Tibial nerve (tissue), 4 donors: Measurements from ENCODE around the gene GPR22. TPM values are rescaled to one million over a fixed set of nuclear protein-coding genes. Genes with fewer than 3 reads are reported as not detected.

ENCODE experiments used
- DNase-seq, 2 donors: peaks; one replicate each; pipeline ENCODE4 v3.0.0-alpha.2; 2019; ENCODE audit warnings: low spot score in 2 of 2
- H3K27ac ChIP-seq, 4 donors: fragments of 200-600 bp; sonication (generic) in 3 of 4; one replicate each; pipeline ENCODE4 v1.5.1; 2017 to 2019; ENCODE audit warnings: mild to moderate bottlenecking in 1 of 4
- H3K27me3 ChIP-seq, 2 donors: fragments of 200-600 bp; sonication (generic) in 1 of 2; one replicate each; pipeline versions ENCODE4 v1.5.1 to v1.6.0; 2017 to 2019
- H3K36me3 ChIP-seq, 3 donors: fragments of 200-600 bp; sonication (generic); one replicate each; pipeline ENCODE4 v1.5.1; 2018 to 2019
- H3K4me1 ChIP-seq, 4 donors: fragments of 200-600 bp; sonication (generic) in 3 of 4; one replicate each; pipeline ENCODE4 v1.5.1; 2017 to 2019
- H3K4me3 ChIP-seq, 4 donors: fragments of 200-600 bp; sonication (generic) in 3 of 4; one replicate each; pipeline ENCODE4 v1.5.1; 2017 to 2019; ENCODE audit warnings: mild to moderate bottlenecking in 1 of 4, moderate library complexity in 1 of 4
- H3K9me3 ChIP-seq, 4 donors: fragments of 200-600 bp; sonication (generic) in 3 of 4; one replicate each; pipeline ENCODE4 v1.5.1; 2017 to 2019
- EP300 ChIP-seq, 2 donors: sonication (generic); formaldehyde crosslinking; IDR thresholded peaks; one replicate each; pipeline ENCODE4 v1.6.1; 2017; ENCODE audit warnings: antibody characterized with exemption in 2 of 2, mild to moderate bottlenecking in 1 of 2
- POLR2A ChIP-seq, 2 donors: fragments of 450-650 bp; IDR thresholded peaks; one replicate each; pipeline ENCODE4 v1.6.1; 2017; ENCODE audit warnings: antibody characterized with exemption in 2 of 2, mild to moderate bottlenecking in 2 of 2, moderate library complexity in 2 of 2
- WGBS, 2 donors: methylation state at CpG; one replicate each; pipeline ENCODE4 v1.1.5; 2018; 5-methylcytosine and 5-hydroxymethylcytosine counted together
- total RNA-seq, 4 donors: library from RNA; depleted of rRNA; stranded (reverse); fragments of >200 nt; gene quantifications; one replicate each; pipeline ENCODE4 v1.1.0, GENCODE V29; 2016
- TF ChIP-seq, protein P1 (sequence below), 5 experiments: fragments of 200-600 bp in 3 of 5; fragments of 450-650 bp in 2 of 5; sonication (generic) in 3 of 5; IDR thresholded peaks; one replicate each; pipeline ENCODE4 v1.5.1; 2016 to 2019; ENCODE audit warnings: antibody characterized with exemption in 5 of 5, mild to moderate bottlenecking in 3 of 5, moderate library complexity in 2 of 5

Gene GPR22
- total RNA-seq, 4 donors from 2014 or later, result not detected

DNA sequence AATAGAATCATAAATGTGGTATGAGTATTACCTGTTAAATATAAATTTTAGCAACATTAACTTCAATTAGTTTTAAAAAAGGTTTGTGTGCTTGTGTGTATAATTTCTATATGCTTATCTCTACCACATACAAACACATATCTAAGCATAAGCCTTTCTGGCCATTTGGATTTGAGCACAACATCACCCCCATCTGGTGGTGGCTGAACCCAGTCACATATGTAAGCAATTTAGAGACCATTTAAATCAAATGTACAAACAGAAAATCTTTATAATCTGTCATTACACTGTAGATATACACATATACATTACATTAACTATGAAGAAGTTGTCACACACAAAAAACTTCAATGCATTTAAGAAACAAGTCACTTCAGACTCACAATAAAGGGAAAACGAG, 31.7 kb downstream of the GPR22 start:
- no peak for DNase-seq
- H3K4me3 ChIP-seq, result no peak overlapping the region
- no peak overlapping the region for H3K27ac ChIP-seq
- H3K9me3 ChIP-seq, result no peaks in the 10 kb centered on the region
- no peaks in the 10 kb centered on the region for H3K4me1 ChIP-seq
- no peaks in the 10 kb centered on the region for H3K27me3 ChIP-seq
- peaks cover 0 to 12% (median 0%) of the 10 kb centered on the region in 3 donors for H3K36me3 ChIP-seq
- WGBS, 2 donors, result 91 to 95% methylated on average over 1 of the region's 1 CpG
- TF ChIP-seq EP300 (IDR thresholded peaks at IDR 0.05), result no peak
- TF ChIP-seq, protein P1, sequence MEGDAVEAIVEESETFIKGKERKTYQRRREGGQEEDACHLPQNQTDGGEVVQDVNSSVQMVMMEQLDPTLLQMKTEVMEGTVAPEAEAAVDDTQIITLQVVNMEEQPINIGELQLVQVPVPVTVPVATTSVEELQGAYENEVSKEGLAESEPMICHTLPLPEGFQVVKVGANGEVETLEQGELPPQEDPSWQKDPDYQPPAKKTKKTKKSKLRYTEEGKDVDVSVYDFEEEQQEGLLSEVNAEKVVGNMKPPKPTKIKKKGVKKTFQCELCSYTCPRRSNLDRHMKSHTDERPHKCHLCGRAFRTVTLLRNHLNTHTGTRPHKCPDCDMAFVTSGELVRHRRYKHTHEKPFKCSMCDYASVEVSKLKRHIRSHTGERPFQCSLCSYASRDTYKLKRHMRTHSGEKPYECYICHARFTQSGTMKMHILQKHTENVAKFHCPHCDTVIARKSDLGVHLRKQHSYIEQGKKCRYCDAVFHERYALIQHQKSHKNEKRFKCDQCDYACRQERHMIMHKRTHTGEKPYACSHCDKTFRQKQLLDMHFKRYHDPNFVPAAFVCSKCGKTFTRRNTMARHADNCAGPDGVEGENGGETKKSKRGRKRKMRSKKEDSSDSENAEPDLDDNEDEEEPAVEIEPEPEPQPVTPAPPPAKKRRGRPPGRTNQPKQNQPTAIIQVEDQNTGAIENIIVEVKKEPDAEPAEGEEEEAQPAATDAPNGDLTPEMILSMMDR (IDR thresholded peaks at IDR 0.05), result peak in 3 of 5 experiments; percentile 9 to 20 (median 11)

DNA sequence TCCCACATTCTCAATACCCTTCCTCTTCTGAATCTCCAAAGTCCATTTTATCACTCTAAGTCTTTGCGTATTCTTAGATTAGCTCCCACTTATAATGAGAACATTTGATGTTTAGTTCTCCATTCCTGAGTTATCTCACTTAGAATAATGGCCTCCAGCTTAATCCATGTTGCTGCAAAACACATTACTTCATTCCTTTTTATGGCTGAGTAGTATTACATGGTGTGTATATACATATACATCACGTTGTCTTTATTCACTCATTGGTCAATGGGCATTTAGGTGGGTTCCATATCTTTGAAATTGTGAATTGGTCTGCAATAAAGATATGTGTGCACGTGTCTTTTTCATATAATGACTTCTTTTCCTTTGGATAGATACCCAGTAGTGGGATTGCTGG, 32.3 kb downstream of the GPR22 start:
- Histone ChIP-seq H3K27ac (no peak overlapping the region), H3K9me3 (no peaks in the 10 kb centered on the region), H3K4me1 (no peaks in the 10 kb centered on the region), H3K36me3 (peaks cover 0 to 12% (median 0%) of the 10 kb centered on the region in 3 donors), H3K4me3 (no peak overlapping the region), H3K27me3 (no peaks in the 10 kb centered on the region)
- WGBS, 2 donors, result 92 to 94% methylated on average over 3 of the region's 3 CpGs
- no peak for DNase-seq
- TF ChIP-seq, protein P1 (IDR thresholded peaks at IDR 0.05), result no peak
- TF ChIP-seq EP300 (IDR thresholded peaks at IDR 0.05) (no peak), POLR2A (IDR thresholded peaks at IDR 0.05) (no peak)

DNA sequence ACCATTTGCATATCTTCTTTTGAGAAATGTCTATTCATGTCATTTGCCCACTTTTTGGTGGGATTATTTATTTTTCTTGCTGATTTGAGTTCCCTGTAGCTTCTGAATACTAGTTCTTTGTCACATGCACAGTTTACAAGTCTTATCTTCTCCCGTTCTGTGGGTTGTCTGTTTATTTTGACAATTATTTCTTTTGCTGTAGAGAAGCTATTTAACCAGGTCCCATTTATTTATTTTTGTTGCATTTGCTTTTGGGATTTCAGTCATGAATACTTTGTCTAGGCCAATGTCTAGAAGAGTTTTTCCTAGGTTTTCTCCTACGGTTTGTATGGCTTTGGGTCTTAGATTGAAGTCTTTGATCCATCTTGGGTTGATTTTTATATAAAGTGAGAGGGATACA, 32.9 kb downstream of the GPR22 start:
- H3K4me3 ChIP-seq, result no peak overlapping the region
- 78 to 83% methylated on average over 2 of the region's 2 CpGs for WGBS, 2 donors
- no peaks in the 10 kb centered on the region for H3K4me1 ChIP-seq
- TF ChIP-seq EP300 (IDR thresholded peaks at IDR 0.05), result no peak
- no peak for TF ChIP-seq POLR2A (IDR thresholded peaks at IDR 0.05)
- TF ChIP-seq, protein P1 (IDR thresholded peaks at IDR 0.05), result no peak
- no peaks in the 10 kb centered on the region for H3K27me3 ChIP-seq
- H3K9me3 ChIP-seq, result no peaks in the 10 kb centered on the region
- DNase-seq, result no peak
- peaks cover 0 to 13% (median 0%) of the 10 kb centered on the region in 3 donors for H3K36me3 ChIP-seq
- no peak overlapping the region for H3K27ac ChIP-seq

DNA sequence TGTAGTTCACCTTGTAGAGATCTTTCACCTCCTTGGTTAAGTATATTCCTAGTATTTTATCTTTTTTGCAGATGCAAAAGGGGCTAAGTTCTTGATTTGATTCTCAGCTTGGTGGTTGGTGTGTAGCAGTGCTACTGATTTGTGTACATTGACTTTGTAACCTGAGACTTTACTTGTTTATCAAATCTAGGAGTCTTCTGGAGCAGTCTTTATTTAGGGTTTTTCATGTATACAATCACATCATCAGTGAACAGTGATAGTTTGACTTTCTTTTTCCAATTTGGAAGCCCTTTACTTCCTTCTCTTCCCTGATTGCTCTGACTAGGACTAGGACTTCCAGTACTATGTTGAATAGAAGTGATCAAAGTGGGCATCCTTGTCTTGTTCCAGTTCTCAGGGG, 33.8 kb downstream of the GPR22 start:
- Histone ChIP-seq H3K27ac (no peak overlapping the region), H3K4me3 (no peak overlapping the region), H3K27me3 (no peaks in the 10 kb centered on the region), H3K4me1 (no peaks in the 10 kb centered on the region), H3K9me3 (no peaks in the 10 kb centered on the region), H3K36me3 (peaks cover 0 to 22% (median 0%) of the 10 kb centered on the region in 3 donors)
- no peak for DNase-seq
- TF ChIP-seq EP300 (IDR thresholded peaks at IDR 0.05) (no peak), POLR2A (IDR thresholded peaks at IDR 0.05) (no peak)
- TF ChIP-seq, protein P1 (IDR thresholded peaks at IDR 0.05), result no peak

DNA sequence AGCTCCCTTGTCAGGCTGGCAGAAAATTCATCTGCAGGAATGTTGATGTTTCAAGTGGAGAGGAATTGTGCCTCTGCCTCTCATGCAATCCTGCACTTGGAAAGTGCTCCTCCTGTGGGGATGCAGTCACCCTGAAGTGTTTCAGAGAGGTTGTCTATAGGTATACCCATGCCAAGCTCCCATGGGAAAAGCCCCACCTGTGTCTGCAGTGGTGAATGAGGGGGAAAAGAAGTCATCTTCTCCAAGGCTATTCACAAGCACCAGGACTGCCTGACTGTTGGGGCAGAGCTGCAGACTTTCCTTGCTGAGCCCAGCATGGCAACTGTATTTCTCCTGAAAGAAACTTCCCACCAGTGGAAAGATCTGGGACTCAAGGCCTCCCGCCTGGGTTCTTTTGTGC, 35.5 kb downstream of the GPR22 start:
- H3K27me3 ChIP-seq, result no peaks in the 10 kb centered on the region
- peaks cover 0 to 22% (median 0%) of the 10 kb centered on the region in 3 donors for H3K36me3 ChIP-seq
- no peak overlapping the region for H3K27ac ChIP-seq
- TF ChIP-seq EP300 (IDR thresholded peaks at IDR 0.05) (no peak), POLR2A (IDR thresholded peaks at IDR 0.05) (no peak)
- TF ChIP-seq, protein P1 (IDR thresholded peaks at IDR 0.05), result no peak
- DNase-seq, result no peak
- H3K9me3 ChIP-seq, result no peaks in the 10 kb centered on the region
- WGBS, 2 donors, result 100% methylated on average over 1 of the region's 1 CpG; no CpG with 5 or more reads in 1 of the 2 donors
- no peak overlapping the region for H3K4me3 ChIP-seq
- H3K4me1 ChIP-seq, result no peaks in the 10 kb centered on the region
